ENCODE results near the gene TMEM14C.
A peak's percentile ranks its signal among the peaks of the same experiment; 100 is the strongest.

The TMEM14C gene

DNA sequence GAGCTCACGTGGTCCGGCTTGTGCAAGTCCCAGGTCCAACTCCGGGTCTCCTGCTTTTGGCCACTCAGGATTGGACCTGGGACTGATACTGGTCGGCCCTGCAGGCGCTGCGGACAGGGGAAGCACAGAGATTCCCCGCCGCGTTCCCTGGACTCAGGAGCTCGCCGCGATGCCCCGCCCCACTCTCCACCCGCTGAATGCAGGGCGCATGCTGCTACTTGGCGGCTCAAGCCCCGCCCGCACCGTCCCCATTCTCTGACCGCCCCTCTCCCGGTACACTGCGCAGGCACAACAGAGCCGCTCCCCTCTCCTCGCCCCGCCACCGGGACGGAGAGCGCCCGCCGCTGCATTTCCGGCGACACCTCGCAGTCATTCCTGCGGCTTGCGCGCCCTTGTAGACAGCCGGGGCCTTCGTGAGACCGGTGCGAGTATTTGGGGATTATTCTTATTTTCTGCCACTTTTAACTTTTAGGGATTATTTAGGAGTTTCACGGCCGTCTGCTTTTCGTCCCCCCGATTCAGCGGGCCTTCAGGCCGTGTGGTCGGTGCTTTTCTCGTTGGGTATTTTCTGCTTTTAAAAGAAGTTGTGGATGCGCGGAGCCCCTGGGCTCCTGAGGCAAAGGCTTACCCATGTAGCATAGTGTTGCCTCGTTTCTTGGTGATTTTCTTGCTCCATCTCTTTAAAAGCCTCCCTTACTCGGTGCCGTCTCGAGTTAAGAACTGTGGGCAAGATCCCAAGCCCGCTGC is at the start of gene TMEM14C:
Gene TMEM14C, plus strand, starts transcription at position 251 of the 747 bp plus-strand sequence. CDS start 1,544 bp downstream, outside the sequence.
- DNase-seq (ENCODE audit: low read depth in 2 of 2) = peak; percentile 32 to 67

DNA sequence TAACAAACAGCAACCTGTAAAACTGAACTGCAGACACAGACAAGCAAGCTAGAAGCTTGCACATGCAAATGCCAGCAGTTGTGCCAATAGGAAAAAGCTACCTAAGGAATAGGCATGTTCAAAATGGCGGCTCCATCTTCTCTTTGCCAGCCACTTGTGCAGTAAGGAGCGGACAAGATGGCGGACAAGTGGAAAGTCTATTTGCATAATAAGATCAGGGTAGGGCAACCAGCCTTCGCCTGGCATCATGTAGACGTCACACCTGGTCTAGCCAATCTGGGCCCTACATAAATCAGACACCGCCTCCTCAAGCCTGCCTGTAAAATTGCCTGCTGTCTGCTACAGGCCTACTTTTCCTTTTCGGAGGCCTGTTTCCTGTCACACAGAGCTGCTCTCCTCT is 46.5 kb upstream of the TMEM14C start:
- DNase-seq (ENCODE audit: low read depth in 2 of 2) = no peak

DNA sequence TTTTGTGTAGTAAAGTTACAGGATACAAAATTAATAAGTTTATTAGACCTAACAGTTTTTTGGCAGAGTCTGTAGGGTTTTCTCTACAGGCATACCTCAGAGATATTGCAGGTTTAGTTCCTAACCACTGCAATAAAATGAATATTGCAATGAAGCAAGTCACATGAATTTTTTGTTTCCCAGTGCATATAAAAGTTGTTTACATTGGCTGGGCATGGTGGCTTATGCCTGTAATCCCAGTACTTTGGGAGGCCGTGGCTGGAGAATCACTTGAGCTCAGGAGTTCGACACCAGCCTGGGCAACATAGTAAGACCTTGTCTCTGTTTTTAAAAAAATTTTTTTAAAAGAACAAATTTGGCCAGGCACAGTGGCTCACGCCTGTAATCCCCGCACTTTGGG is 44.4 kb upstream of the TMEM14C start:
- no peak for DNase-seq (ENCODE audit: low read depth in 2 of 2)

- DNase-seq (ENCODE audit: low read depth in 2 of 2) = no peak
Observed at GRCh38 chr6:10681795-10682194, 41.1 kb upstream of the TMEM14C start.

GRCh38 chr6:10682355-10682988 is 40.4 kb upstream of the TMEM14C start:
- no peak for DNase-seq (ENCODE audit: low read depth in 2 of 2)

- no peak for DNase-seq (ENCODE audit: low read depth in 2 of 2)
Observed at GRCh38 chr6:10684618-10685017, 38.3 kb upstream of the TMEM14C start.

DNA sequence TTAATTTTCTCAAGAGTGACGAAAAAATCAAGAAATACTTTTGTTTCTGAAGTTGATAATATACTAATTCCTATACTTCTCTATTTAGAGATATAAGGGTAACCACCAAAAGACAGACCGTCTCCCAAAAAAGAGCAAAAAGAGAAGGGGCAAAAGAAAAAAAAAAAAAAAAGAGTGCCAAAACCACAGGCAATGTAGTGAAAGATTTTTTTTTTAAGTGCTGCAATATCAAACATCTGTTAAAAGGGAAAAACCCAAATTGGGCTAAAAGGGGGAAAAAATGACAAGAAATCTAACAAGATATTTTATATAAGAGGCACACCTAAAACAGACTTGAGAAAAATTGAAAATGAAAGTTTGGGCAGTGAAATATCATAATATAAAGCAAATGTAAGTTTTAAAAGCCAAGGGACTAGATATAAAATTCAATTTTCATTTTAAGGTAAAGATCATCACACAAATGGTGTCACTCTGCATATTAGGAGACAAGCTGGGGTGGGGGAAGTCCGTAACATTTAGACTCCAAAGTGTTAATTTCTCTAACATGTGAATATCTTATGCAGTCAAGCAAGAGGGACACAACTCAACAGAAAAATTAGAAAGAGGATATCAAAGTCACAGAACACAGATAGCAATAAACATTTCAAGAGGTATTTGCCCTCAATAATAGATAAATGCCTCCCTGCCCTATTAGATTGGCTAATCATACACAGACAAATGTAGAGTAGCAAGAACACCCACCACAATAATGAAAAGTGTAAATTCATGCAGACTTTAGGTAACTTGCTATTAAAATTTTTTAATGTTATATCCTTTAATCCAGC is 37.6 kb upstream of the TMEM14C start:
- no peak for DNase-seq (ENCODE audit: low read depth in 2 of 2)

- no peak for DNase-seq (ENCODE audit: low read depth in 2 of 2)
Observed at GRCh38 chr6:10686901-10687300, 36.0 kb upstream of the TMEM14C start.

DNA sequence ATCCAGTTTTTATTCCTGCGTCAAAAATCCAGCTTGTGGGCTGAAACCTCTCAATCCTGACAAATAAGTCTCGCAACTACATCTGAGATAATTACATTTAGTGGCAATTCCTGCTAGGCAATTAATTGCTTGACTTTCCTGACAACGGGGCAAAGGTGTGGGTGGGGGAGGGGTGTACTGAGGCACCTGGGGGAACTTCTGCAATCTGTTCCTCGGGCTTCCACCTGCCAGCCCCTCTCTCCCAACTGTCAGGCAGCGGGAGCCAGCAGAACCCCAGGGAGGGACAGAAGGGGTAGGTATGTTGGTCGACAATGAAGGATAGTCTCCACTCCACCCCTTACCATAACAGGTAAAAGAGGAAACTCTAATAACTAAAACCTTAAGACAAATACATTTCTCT is 35.3 kb upstream of the TMEM14C start:
- no peak for DNase-seq (ENCODE audit: low read depth in 2 of 2)

DNA sequence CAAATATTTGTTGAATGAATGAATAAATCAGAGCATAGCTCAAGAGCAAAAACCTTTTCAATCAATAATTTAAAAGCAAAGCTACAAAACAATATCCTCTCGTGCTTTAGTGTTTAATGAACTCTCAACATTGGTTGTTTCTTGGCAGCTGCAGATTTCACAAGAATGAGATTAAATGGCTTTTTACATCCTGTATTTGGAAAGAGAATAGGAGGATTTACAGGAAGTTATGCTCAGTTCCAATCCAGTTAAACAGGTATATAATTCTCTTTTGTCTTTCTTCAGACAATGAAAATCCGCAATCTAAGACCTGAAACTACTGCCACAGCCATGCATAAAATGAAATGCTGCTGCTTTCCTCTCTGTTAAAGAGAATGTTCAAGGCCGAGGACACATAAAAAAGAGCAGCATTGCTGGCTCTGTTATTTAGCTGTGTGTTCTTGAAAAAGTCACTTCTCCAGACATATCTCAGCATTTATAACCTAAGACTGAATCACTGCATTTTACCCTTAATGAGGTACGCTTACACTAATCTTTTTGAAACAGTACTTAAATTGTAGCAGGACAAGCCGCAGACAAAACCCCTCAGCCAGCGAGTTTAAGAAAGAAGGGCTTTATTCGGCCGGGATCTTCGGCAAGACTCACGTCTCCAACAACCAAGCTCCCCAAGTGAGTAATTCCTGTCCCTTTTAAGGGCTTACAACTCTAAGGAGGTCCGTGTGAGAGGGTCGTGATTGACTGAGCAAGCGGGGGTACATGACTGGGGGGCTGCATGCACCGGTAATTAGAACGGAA is 32.0 kb upstream of the TMEM14C start:
- no peak for DNase-seq (ENCODE audit: low read depth in 2 of 2)

GRCh38 chr6:10692965-10693538 is 29.8 kb upstream of the TMEM14C start:
- no peak for DNase-seq (ENCODE audit: low read depth in 2 of 2)

DNA sequence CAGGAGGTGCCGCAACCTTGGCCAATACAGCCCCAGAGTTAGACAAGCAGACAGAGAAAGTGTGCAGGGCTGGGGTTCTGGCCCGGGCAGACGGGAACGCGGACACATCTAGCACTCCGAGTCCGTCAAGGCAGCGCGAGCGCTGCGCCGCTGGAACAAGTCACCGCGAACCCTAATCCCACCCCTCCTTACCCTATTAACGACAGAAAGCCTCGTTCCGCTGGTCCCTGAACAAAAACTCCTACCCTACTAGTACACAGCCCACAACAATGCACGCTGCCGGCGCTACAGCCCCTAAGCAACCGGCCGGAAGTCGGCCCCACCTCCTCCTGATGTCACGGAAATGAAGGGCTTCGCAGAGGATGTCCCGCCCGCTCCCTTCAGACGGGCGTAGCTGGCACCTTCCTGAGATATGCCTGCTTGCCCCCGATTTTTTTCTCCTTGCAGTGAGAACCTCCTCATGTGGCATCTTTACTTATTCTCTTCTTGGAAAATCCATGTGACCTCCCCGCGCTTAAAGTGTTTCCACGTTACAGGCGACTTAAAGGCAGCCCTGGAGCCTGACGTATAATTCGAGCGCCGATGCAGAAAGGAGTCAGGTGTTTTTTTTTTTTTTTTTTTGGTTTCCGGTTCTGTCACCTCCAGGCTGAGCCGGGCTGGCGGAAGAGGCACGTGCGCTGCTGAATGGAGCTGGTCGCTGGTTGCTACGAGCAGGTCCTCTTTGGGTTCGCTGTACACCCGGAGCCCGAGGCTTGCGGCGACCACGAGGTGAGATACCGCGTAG is 28.4 kb upstream of the TMEM14C start, which contains the start of the genes C6orf52 and PAK1IP1:
Gene C6orf52, minus strand, starts transcription at position 315 of the 784 bp plus-strand sequence. CDS start 7,066 bp downstream, outside the sequence.
Gene PAK1IP1, plus strand, starts transcription at position 671 of the 784 bp plus-strand sequence. Its CDS starts 14 bp downstream, at position 685.
- DNase-seq (ENCODE audit: low read depth in 2 of 2) = peak; percentile 79 to 84

DNA sequence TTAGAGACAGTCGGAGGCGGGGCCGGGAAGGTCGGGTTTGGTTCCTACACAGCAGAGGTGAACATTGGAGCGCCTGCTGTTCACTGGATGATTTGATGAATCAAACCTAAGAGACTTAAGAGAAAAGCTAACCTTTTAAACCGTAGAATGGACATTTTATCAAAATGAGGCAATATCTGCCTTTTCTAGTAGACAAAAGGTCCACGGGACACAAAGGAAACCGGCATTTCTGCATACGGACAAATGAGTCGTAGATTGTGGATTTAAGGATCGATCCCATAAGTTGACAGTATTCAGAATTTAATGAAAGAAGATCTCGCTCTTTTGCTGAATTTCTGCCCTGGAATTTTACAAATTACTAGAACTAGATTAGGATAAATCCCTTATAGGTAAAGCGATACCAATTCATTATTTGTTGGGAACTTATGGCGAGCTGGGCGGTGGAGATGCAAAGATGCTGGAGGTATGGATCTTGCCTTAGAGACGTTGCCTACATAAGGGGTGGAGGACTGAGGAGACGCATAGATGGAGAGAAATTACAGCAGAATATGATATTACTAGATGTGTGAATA is 27.7 kb upstream of the TMEM14C start:
- DNase-seq (ENCODE audit: low read depth in 2 of 2) = no peak

- DNase-seq (ENCODE audit: low read depth in 2 of 2) = no peak
Observed at GRCh38 chr6:10696655-10697054, 26.2 kb upstream of the TMEM14C start.

GRCh38 chr6:10713962-10714361 is 8.9 kb upstream of the TMEM14C start:
- DNase-seq (ENCODE audit: low read depth in 2 of 2) = no peak

GRCh38 chr6:10719296-10719963 is 3.4 kb upstream of the TMEM14C start:
- no peak for DNase-seq (ENCODE audit: low read depth in 2 of 2)

GRCh38 chr6:10719964-10720264 is 3.0 kb upstream of the TMEM14C start:
- DNase-seq (ENCODE audit: low read depth in 2 of 2) = no peak

GRCh38 chr6:10720265-10720959 is 2.5 kb upstream of the TMEM14C start:
- peak in 1 of 2 donors; percentile 20 for DNase-seq (ENCODE audit: low read depth in 2 of 2)
